ENCODE data around the gene INTS1. TPM values are rescaled to one million over a fixed set of nuclear protein-coding genes. Genes with fewer than 3 reads are reported as not detected.

The INTS1 gene
- total and polyA plus RNA-seq, 4 donors: 31.2 to 121 (median 46.0) TPM

DNA sequence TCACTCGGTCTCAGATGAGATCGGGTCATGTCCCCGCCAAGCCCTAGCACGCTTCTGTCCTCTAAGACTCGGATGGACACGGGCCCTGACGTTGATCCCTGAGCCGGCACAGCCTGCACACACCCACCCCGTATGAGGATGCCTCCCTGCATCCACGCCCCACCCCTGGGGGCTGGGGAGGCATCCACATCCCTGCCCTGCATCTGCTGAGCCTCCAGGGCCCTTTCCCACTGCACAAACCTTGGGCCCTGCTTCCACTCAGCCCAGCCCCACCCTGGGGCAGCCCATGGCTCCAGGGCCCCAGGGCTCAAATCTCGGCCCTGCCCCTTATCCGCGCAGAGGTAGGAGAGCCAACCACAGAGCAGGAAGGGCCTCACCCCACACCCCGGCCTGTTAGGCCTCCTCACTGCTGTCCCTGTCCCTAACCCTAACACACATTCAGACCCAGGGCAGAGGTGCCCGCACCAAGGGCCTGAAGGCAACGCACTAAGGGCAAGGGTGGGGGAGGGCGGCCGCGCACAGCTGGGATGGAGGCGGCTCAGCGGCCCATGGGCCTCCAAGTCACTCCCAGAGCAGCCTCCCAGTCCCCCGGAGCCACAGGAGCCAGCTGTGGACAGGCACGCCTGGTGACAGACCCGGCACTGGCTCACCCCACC lies 35.4 kb downstream of the INTS1 start:
- TF ChIP-seq, protein P1, sequence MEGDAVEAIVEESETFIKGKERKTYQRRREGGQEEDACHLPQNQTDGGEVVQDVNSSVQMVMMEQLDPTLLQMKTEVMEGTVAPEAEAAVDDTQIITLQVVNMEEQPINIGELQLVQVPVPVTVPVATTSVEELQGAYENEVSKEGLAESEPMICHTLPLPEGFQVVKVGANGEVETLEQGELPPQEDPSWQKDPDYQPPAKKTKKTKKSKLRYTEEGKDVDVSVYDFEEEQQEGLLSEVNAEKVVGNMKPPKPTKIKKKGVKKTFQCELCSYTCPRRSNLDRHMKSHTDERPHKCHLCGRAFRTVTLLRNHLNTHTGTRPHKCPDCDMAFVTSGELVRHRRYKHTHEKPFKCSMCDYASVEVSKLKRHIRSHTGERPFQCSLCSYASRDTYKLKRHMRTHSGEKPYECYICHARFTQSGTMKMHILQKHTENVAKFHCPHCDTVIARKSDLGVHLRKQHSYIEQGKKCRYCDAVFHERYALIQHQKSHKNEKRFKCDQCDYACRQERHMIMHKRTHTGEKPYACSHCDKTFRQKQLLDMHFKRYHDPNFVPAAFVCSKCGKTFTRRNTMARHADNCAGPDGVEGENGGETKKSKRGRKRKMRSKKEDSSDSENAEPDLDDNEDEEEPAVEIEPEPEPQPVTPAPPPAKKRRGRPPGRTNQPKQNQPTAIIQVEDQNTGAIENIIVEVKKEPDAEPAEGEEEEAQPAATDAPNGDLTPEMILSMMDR (IDR thresholded peaks at IDR 0.05; ENCODE audit: control extremely low read depth, extremely low read depth): no peak
- WGBS, 2 donors: 93% methylated on average over 24 of the region's 24 CpGs
- DNase-seq (no peak), ATAC-seq (ENCODE audit: insufficient read depth, low FRiP score) (no peak)
- no peak overlapping the region for H3K4me3 ChIP-seq
- no peaks in the 10 kb centered on the region for H3K9me3 ChIP-seq (ENCODE audit: control insufficient read depth in 4 of 4, insufficient read depth in 3 of 4, low read length in 3 of 4)
- no peaks in the 10 kb centered on the region for H3K27me3 ChIP-seq (ENCODE audit: control insufficient read depth in 3 of 3, insufficient read depth in 3 of 3, low read length in 2 of 3)
- no peak overlapping the region for H3K9ac ChIP-seq (ENCODE audit: insufficient read depth in 1 of 2, low read length in 2 of 2)
- peaks cover 2 to 6% (median 4%) of the 10 kb centered on the region in 5 donors for H3K4me1 ChIP-seq (ENCODE audit: control insufficient read depth in 5 of 5, insufficient read depth in 5 of 5, low read length in 5 of 5)
- H3K36me3 ChIP-seq (ENCODE audit: control insufficient read depth in 4 of 4, insufficient read depth in 4 of 4, low read length in 4 of 4): peaks cover 5 to 56% (median 12%) of the 10 kb centered on the region in 4 donors
- H3K27ac ChIP-seq (ENCODE audit: low read depth in 1 of 2, low read length in 1 of 2): no peak overlapping the region

DNA sequence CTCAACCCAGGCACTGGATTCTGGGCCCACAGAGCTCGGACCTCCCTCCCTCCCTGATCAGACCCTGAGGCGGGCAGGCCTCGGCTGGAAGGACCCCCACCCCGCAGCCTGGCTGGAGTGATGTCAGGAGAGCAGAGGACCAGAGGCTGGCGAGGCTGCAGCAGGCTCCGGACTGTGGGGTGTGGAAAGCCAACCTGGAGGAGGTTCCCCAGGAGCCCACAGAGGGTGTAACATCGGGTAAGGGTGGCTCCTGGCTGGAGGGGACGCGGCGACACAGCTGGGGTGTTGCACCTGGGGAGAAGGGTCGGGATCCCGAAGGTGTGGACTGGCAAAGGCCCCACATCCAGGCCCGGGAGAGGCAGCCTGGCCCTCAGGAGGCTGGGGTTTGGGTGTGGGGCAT lies 36.0 kb downstream of the INTS1 start:
- ATAC-seq (ENCODE audit: insufficient read depth, low FRiP score) (no peak), DNase-seq (no peak)
- Histone ChIP-seq H3K36me3 (ENCODE audit: control insufficient read depth in 4 of 4, insufficient read depth in 4 of 4, low read length in 4 of 4) (peaks cover 0 to 51% (median 8%) of the 10 kb centered on the region in 4 donors), H3K4me1 (ENCODE audit: control insufficient read depth in 5 of 5, insufficient read depth in 5 of 5, low read length in 5 of 5) (peaks cover 2 to 6% (median 4%) of the 10 kb centered on the region in 5 donors), H3K27ac (ENCODE audit: low read depth in 1 of 2, low read length in 1 of 2) (no peak overlapping the region), H3K27me3 (ENCODE audit: control insufficient read depth in 3 of 3, insufficient read depth in 3 of 3, low read length in 2 of 3) (no peaks in the 10 kb centered on the region), H3K4me3 (no peak overlapping the region), H3K9me3 (ENCODE audit: control insufficient read depth in 4 of 4, insufficient read depth in 3 of 4, low read length in 3 of 4) (no peaks in the 10 kb centered on the region), H3K9ac (ENCODE audit: insufficient read depth in 1 of 2, low read length in 2 of 2) (no peak overlapping the region)
- TF ChIP-seq, protein P1 (IDR thresholded peaks at IDR 0.05; ENCODE audit: control extremely low read depth, extremely low read depth): no peak
- WGBS, 2 donors: 93 to 97% methylated on average over 13 of the region's 13 CpGs

DNA sequence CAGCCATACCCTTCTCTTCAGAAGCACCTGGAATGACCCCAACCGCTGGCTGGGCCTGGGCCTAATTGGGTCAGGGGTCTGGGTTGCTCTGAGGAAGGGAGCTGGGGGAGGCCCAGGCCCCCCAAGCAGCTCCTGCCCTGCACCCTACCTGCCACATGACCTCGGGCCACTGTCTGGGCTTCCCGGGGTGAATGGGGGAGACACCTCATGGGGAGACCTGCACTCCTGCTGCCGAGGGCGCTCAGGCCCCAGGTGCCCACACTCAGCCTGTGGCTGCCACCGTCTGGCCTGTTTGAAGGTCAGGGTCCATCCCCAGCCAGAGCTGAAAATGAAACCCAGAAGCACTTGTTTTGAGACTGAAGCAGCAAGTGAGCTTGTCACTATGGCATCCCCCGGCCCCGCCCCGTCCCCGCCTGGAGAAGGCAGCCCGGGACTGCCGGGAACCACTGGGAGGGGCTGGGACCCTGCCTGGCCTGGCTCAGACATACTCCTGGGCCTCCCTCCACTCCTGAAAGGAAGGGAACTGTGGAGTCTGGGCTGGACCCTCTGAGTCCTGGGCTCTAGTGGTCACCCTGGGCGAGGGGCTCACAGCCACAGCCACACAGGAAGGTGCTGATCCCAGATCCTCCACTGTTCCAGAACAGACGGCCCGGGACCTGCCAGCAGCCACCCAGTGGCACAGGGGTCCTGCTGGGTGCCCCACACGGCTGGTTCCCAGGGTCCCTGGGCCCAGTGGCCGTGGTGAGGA lies 37.5 kb downstream of the INTS1 start:
- DNase-seq: peak; percentile 54 to 77 (median 58)
- 37 to 58% methylated on average over 17 of the region's 17 CpGs for WGBS, 2 donors
- no peak overlapping the region for H3K4me3 ChIP-seq
- no peak for ATAC-seq (ENCODE audit: insufficient read depth, low FRiP score)
- peaks cover 2 to 6% (median 5%) of the 10 kb centered on the region in 5 donors for H3K4me1 ChIP-seq (ENCODE audit: control insufficient read depth in 5 of 5, insufficient read depth in 5 of 5, low read length in 5 of 5)
- TF ChIP-seq, protein P1 (IDR thresholded peaks at IDR 0.05; ENCODE audit: control extremely low read depth, extremely low read depth): no peak
- H3K9ac ChIP-seq (ENCODE audit: insufficient read depth in 1 of 2, low read length in 2 of 2): no peak overlapping the region
- no peaks in the 10 kb centered on the region for H3K9me3 ChIP-seq (ENCODE audit: control insufficient read depth in 4 of 4, insufficient read depth in 3 of 4, low read length in 3 of 4)
- H3K27me3 ChIP-seq (ENCODE audit: control insufficient read depth in 3 of 3, insufficient read depth in 3 of 3, low read length in 2 of 3): no peaks in the 10 kb centered on the region
- H3K36me3 ChIP-seq (ENCODE audit: control insufficient read depth in 4 of 4, insufficient read depth in 4 of 4, low read length in 4 of 4): peaks cover 0 to 36% (median 3%) of the 10 kb centered on the region in 4 donors
- peak overlapping the region in 1 of 2 donors; percentile 54 for H3K27ac ChIP-seq (ENCODE audit: low read depth in 1 of 2, low read length in 1 of 2)

Measured in lung (tissue), 12 donors.